Midbrain (tissue), 1 donor: Measurements from ENCODE around the gene CTNNBL1.
"Not testable (repeated sequence)": the region's sequence is repeated elsewhere in the genome, so short reads cannot be mapped to it uniquely, and the experiment has no call there.

ENCODE experiments used
- DNase-seq: peaks from one replicate; lab custom pipeline; 2025; lab: John Stamatoyannopoulos, UW

CTNNBL1 gene

DNA sequence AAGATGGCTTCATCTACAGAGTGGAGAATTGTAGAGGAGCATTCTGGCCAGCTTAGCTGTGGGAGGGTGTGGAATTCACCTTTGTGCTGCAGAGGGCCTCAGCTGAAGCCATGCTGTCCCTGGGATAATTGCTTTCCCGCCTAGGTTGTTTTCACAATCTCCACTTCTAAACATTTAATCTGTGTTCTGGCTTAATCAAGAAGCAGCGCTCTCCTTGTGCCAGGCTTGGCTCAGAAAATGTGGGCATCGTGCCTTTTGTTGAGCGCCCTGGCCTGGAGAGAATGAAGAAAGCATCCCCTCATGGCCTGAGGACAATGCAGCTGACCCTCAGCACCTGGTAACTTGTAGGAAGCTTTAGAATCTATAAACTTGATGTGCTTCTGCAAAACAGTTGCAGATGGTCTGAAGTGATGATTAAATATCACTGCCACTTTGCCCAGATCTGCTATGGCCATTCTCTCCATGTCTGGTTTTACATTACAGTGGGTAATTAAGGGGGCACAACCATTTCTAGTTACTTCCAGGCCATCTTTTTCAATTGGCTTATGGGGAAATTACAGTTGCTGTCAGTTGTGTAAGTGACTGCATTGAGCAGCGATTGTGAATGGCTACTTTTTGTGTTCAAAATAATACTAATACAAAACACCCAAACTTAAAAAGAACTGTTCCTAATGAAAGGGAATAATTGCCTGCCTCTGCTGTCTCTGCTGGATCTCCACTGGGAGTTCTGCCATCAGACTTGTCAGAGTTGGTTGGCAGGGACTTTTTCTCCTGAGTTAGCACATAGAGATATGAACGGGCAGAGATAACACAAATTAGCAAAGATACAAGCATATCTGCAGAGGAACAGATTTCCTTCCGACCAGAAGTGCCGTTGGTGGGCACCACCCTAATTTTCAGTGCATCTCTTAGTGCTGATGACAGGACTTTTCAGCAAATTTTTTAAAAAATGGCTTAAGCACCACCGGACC lies 18.4 kb downstream of the CTNNBL1 start:
- DNase-seq: peak; percentile 25

- DNase-seq: no peak
These were observed 19.6 kb downstream of the CTNNBL1 start for GRCh38 chr20:37713396-37713795.

DNA sequence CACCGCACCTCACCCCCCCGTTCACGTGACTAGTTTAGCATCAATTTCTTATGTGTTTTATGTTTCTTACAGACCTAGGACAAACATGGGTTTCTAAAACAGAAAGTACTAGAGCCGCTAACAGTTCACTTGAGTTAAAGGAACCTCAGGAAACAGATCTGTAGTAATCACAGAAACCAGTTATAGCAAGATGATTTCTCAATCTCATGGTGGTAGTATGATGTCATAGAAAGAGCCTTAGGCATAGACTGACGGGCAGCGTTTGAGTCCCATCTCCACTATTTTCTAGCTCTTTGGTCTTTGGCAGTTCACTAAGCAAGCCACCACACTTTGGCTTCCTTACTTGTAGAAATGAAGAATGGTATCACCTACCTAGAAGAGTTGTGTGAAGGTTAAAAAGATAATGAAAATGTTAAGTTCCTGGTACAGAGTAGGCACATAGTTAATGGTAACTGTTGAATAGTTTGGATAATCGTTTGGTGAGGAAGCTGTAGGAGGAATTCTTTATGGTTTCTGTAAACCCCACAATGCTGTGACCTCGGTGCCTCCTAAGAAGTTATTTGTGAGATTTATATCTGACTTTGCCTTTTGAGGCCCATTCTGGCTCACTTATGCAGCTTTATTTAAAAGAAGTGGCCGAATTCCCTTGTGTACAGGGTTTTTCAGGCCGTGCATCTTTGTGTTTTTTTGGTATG lies 21.3 kb downstream of the CTNNBL1 start:
- no peak for DNase-seq

DNA sequence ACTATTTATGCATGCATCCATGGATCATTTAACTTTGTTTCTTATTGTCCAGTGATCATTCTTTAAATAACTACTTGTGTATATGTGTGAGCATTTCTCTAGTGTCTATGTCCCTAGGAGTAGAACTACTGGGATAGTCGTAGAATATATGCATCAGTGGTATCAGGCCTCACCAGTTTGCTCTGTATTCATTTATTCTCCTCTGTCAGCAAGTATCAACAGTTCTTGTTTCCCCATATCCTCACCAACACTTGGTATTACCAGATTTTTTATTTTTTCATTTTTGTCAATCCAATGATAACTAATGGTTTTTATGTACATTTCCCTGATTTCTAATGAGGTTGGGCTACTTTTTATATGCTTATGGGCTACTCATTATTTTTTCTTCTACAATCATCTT lies 27.9 kb downstream of the CTNNBL1 start:
- no peak for DNase-seq

GRCh38 chr20:37722312-37722711 lies 28.5 kb downstream of the CTNNBL1 start:
- DNase-seq: not testable (repeated sequence)

DNA sequence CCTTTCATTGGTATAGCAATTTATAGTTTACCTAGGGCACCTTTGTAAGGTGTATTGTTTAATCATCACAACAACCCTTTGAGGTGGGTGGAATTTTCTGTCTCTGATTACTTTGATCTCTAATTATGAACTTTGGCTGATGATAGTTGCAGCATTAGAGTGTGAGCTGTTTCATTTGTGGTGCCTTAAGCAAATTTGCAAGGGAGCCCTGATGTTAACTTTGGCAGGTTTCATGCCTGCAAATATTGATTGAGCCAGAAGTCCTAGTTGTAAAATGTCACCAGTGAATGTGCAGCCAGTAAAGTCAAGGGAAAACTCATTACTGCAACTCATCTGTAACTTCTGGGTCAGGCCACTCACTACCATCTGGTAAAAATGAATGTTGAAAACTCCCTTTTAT lies 29.8 kb downstream of the CTNNBL1 start:
- no peak for DNase-seq

GRCh38 chr20:37725165-37725564 lies 31.3 kb downstream of the CTNNBL1 start:
- no peak for DNase-seq

- DNase-seq: no peak
These were observed 32.0 kb downstream of the CTNNBL1 start for GRCh38 chr20:37725855-37726254.

DNA sequence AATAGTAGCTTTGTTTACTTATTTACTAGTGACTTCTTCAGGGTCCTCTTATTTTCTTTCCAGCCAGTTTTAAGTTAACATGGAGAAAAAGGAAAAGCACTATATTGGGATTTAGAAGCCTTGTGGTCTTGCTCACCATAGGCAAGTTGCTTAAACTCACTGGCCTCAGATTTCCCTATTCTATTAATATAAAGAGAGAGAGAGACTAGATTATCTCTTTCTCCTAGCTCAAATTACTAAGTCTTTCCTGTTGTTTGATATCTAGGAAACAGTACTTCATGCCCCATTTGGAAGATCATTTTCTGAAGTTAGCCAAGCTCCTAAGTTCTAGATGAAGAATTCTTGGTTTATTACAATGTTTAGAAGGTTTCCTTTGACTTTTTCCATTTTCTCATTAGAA lies 32.5 kb downstream of the CTNNBL1 start:
- no peak for DNase-seq

- peak; percentile 24 for DNase-seq
These were observed 33.4 kb downstream of the CTNNBL1 start for GRCh38 chr20:37726971-37727956.

- no peak for DNase-seq
These were observed 34.3 kb downstream of the CTNNBL1 start for GRCh38 chr20:37727957-37728634.

DNA sequence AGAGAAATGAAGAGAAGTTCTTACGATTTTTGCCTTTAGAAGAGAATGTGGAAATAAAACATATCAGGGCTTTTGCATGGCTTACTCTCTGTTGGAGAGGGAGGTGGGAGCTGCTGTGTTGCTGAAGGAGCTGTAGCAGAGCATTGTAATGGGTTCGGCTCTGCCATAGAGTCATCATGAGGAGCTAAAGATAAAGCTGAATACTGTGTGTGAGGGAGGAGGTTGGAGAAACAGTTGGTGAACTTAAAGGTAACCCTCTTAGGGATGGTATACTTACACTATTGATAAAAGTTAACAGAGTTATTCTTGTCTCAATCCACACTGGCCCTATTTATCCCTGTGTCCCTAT lies 34.8 kb downstream of the CTNNBL1 start:
- DNase-seq: no peak

- no peak for DNase-seq
These were observed 35.6 kb downstream of the CTNNBL1 start for GRCh38 chr20:37729452-37729851.

DNA sequence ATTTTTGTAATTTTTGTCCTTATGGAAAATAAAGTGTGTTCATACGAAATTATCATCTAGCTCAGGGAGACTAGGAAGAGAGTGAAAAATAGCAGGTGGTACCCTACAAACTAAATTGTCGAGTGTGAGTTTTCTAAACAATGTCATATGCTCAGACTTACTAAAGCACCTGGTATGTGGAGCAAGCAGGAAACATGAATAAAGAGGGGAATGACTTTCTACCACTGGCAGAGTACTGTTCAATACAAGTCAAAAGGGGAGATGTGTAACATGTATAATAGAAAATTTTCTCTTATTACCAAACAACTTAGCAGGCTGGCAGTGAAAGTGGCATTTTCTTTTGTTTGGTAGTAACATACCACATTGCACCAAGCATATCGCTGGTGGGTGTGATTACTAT lies 36.1 kb downstream of the CTNNBL1 start:
- DNase-seq: no peak

DNA sequence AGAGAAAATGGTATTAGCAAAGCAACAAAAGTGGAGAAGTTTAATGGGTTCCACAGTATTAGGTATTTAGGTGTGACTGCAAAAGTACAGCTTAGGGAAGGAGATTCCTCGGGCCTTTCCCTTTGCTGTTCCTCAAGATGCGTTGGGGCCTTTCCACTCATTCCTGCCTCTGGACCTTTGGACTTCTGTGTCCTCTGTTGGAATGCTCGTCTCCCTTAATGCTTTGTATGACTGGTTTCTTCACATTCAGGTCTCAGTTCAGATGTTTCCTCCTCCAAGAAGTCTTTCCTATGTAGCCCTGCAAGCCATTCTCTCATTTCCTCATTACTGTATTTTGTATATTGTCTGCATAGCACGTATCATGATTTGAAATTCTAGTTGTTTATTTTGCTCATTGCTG lies 39.6 kb downstream of the CTNNBL1 start:
- DNase-seq: no peak

- no peak for DNase-seq
These were observed 40.6 kb downstream of the CTNNBL1 start for GRCh38 chr20:37734228-37734985.

- DNase-seq: no peak
These were observed 41.7 kb downstream of the CTNNBL1 start for GRCh38 chr20:37735541-37735940.

GRCh38 chr20:37736132-37736531 lies 42.3 kb downstream of the CTNNBL1 start:
- no peak for DNase-seq

DNA sequence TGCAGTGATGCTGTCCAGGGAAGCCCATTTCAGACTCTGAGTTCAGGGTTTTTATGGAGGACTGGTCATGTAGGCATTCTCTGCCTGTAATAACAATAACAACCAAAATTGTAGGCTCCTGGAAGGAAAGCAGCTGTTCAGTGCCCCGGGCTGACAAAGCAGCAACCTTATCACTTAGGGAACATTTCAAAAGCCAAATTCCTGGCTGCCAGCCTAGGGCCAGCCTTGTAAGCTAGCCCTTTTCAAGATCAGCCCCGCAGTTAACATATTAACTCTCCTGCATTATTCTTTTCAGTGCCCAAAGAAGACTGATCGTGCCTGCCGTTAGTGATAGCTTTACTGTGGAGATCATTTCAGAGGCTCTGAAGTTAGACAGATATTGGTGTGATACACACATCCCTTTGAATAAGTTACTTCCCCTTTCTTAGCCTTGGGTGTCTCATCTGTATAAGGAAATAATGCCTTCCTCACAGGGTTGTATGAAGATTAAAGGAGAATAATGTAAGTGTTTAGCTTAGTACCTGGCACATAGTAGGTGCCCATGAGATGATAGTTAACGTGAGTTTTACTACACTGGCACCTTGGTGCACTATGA lies 44.1 kb downstream of the CTNNBL1 start:
- no peak for DNase-seq

DNA sequence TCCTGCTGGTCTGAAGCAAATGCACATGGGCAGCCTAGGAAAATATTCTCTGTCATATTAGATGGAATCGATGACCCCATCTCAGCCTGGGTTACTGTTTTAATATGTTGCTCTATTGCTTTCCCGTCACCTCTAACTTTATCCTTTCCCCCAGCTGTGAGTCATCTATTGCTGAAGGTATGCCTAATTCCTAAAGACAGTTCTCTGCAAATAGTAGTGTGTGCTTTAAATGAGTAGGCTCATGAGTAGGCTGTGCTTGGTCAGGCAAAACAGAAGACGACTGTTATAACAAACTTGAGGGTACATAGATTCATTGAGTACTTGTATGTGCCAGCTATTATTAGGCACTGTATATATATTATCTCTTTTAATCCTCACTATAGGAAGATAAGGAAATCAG lies 47.2 kb downstream of the CTNNBL1 start:
- DNase-seq: no peak
